H1 (cell line): ENCODE results near the gene RFX5. TPM values are rescaled to one million over a fixed set of nuclear protein-coding genes. Genes with fewer than 3 reads are reported as not detected.

Source experiments
- CTCF ChIA-PET: fragments of 300-600 bp; sonication (Branson Sonifier 250); formaldehyde crosslinking; loops from one replicate; lab custom pipeline; 2021; ENCODE audit not compliant: partially characterized antibody; lab: Charles Lee
- POLR2A ChIA-PET: fragments of 300-600 bp; sonication (Branson Sonifier 250); formaldehyde crosslinking; loops from one replicate; lab custom pipeline; 2021; ENCODE audit warnings: inconsistent platforms; ENCODE audit not compliant: partially characterized antibody; lab: Charles Lee
- DNase-seq, 2 experiments: peaks; one replicate each; pipeline versions ENCODE4 v3.0.0 to v3.0.0-alpha.2; 2010 to 2022; ENCODE audit warnings: low spot score in 2 of 2, low read depth in 1 of 2, mixed read lengths in 1 of 2
- FAIRE-seq: peaks from 2 replicates; lab custom pipeline; 2011; peaks lifted over from hg19 to GRCh38; lab: Jason Lieb, UNC
- H2AFZ ChIP-seq: 2 replicates; pipeline ENCODE4 v1.8.1; 2012; ENCODE audit warnings: low read length, inconsistent platforms
- H2AK5ac ChIP-seq: 2 replicates; pipeline ENCODE4 v1.6.1; 2013; ENCODE audit warnings: low read depth, low read length
- H2BK120ac ChIP-seq: replicated peaks from 2 replicates; pipeline ENCODE3; 2013; ENCODE audit warnings: low read depth, low read length, inconsistent platforms
- H2BK12ac ChIP-seq: 2 replicates; pipeline ENCODE4 v1.6.1; 2013; ENCODE audit warnings: low read depth, low read length
- H2BK15ac ChIP-seq: 2 replicates; pipeline ENCODE4 v1.6.1; 2013; ENCODE audit warnings: low read length
- H2BK20ac ChIP-seq: 2 replicates; pipeline ENCODE4 v1.6.1; 2013; ENCODE audit warnings: low read length
- H2BK5ac ChIP-seq: 2 replicates; pipeline ENCODE4 v1.6.1; 2013; ENCODE audit warnings: low read depth, low read length
- H3K14ac ChIP-seq: 2 replicates; pipeline ENCODE4 v1.6.1; 2013; ENCODE audit warnings: inconsistent platforms; ENCODE audit not compliant: insufficient read length
- H3K18ac ChIP-seq: 2 replicates; pipeline ENCODE4 v1.6.1; 2013; ENCODE audit warnings: low read length; ENCODE audit errors: extremely low read depth
- H3K23ac ChIP-seq: 2 replicates; pipeline ENCODE4 v1.6.1; 2013; ENCODE audit warnings: inconsistent platforms; ENCODE audit not compliant: insufficient read length
- H3K23me2 ChIP-seq: 2 replicates; pipeline ENCODE4 v1.6.1; 2013; ENCODE audit warnings: low read depth, low read length
- H3K27ac ChIP-seq: 2 replicates; pipeline ENCODE4 v1.6.1; 2011; ENCODE audit warnings: low read depth, low read length, inconsistent platforms
- H3K27me3 ChIP-seq, 4 experiments: replicated peaks in 1 of 4; 1 replicate in 1 of 4; 2 replicates in 3 of 4; pipeline versions ENCODE4 v1.6.1 to v1.8.1; 2011 to 2013; ENCODE audit warnings: low read length in 3 of 4, mild to moderate bottlenecking in 3 of 4, inconsistent platforms in 2 of 4, mixed read lengths in 2 of 4, moderate library complexity in 1 of 4; ENCODE audit not compliant: control insufficient read depth in 3 of 4, insufficient read depth in 3 of 4; ENCODE audit errors: extremely low read depth in 1 of 4
- H3K36me3 ChIP-seq, 4 experiments: 2 replicates each; pipeline versions ENCODE4 v1.6.1 to v1.8.1; 2011 to 2013; ENCODE audit warnings: mild to moderate bottlenecking in 4 of 4, low read length in 3 of 4, moderate library complexity in 2 of 4, control low read depth in 1 of 4, inconsistent platforms in 1 of 4; ENCODE audit not compliant: insufficient read depth in 4 of 4, control insufficient read depth in 2 of 4
- H3K4ac ChIP-seq: replicated peaks from 2 replicates; pipeline ENCODE3; 2013; ENCODE audit warnings: low read length, low read depth, mixed read lengths, inconsistent platforms; ENCODE audit not compliant: insufficient read length
- H3K4me1 ChIP-seq, 4 experiments: replicated peaks in 1 of 4; 1 replicate in 1 of 4; 2 replicates in 3 of 4; pipeline versions ENCODE4 v1.6.1 to v1.8.1; 2011 to 2013; ENCODE audit warnings: low read length in 3 of 4, inconsistent platforms in 2 of 4, mixed read lengths in 1 of 4; ENCODE audit not compliant: insufficient read depth in 4 of 4, control insufficient read depth in 3 of 4
- H3K4me2 ChIP-seq, 2 experiments: 2 replicates each; pipeline versions ENCODE4 v1.6.1 to v1.8.1; 2011 to 2013; ENCODE audit warnings: low read depth in 2 of 2, low read length in 2 of 2, control low read depth in 1 of 2, inconsistent platforms in 1 of 2, mild to moderate bottlenecking in 1 of 2; ENCODE audit not compliant: insufficient read depth in 1 of 2
- H3K4me3 ChIP-seq, 4 experiments: fragments of 200-600, 300-600 bp in 1 of 4; sonication (generic), shearing (Covaris generic), sonication (Bioruptor Twin) in 1 of 4; 2 replicates each; pipeline versions ENCODE4 v1.5.1 to v1.8.1; 2011 to 2016; ENCODE audit warnings: low read length in 4 of 4, low read depth in 3 of 4, control low read depth in 2 of 4, inconsistent platforms in 2 of 4, mild to moderate bottlenecking in 2 of 4, mixed read lengths in 1 of 4, moderate library complexity in 1 of 4; ENCODE audit not compliant: insufficient read depth in 2 of 4; ENCODE audit errors: extremely low read depth in 1 of 4
- H3K56ac ChIP-seq: replicated peaks from 2 replicates; pipeline ENCODE3; 2013; ENCODE audit warnings: low read depth, mild to moderate bottlenecking, mixed read lengths, low read length, inconsistent platforms; ENCODE audit not compliant: insufficient read length
- H3K79me1 ChIP-seq: 2 replicates; pipeline ENCODE4 v1.6.1; 2013; ENCODE audit warnings: low read depth, low read length, control low read depth
- H3K79me2 ChIP-seq, 2 experiments: 2 replicates each; pipeline versions ENCODE4 v1.6.1 to v1.8.1; 2012 to 2013; ENCODE audit warnings: low read length in 2 of 2, mild to moderate bottlenecking in 2 of 2, inconsistent platforms in 1 of 2; ENCODE audit not compliant: insufficient read depth in 2 of 2, control insufficient read depth in 1 of 2
- H3K9ac ChIP-seq, 4 experiments: replicated peaks in 1 of 4; 1 replicate in 1 of 4; 2 replicates in 3 of 4; pipeline versions ENCODE4 v1.6.1 to v1.8.1; 2011 to 2013; ENCODE audit warnings: low read depth in 3 of 4, low read length in 3 of 4, control low read depth in 2 of 4, mild to moderate bottlenecking in 2 of 4, moderate library complexity in 2 of 4, inconsistent platforms in 1 of 4; ENCODE audit errors: extremely low read depth in 1 of 4
- H3K9me3 ChIP-seq, 2 experiments: 2 replicates each; pipeline versions ENCODE4 v1.6.1 to v1.8.1; 2012 to 2013; ENCODE audit warnings: mild to moderate bottlenecking in 2 of 2, moderate library complexity in 2 of 2, control low read depth in 1 of 2, inconsistent platforms in 1 of 2, low read depth in 1 of 2, low read length in 1 of 2, mixed read lengths in 1 of 2; ENCODE audit not compliant: insufficient read depth in 2 of 2
- H4K20me1 ChIP-seq, 2 experiments: replicated peaks in 1 of 2; 2 replicates each; pipeline versions ENCODE3 to v1.8.1; 2011 to 2013; ENCODE audit warnings: inconsistent platforms in 2 of 2, low read length in 2 of 2, mild to moderate bottlenecking in 1 of 2; ENCODE audit not compliant: insufficient read depth in 2 of 2, control insufficient read depth in 1 of 2
- H4K5ac ChIP-seq: 2 replicates; pipeline ENCODE4 v1.6.1; 2013; ENCODE audit warnings: low read length, low read depth, mixed read lengths, inconsistent platforms; ENCODE audit not compliant: insufficient read length
- H4K8ac ChIP-seq: 2 replicates; pipeline ENCODE4 v1.8.0; 2013; ENCODE audit warnings: mild to moderate bottlenecking, moderate library complexity, low read length, inconsistent platforms; ENCODE audit not compliant: insufficient read depth; ENCODE audit errors: extremely low read depth
- H4K91ac ChIP-seq: replicated peaks from 2 replicates; pipeline ENCODE3; 2013; ENCODE audit warnings: low read length, mixed read lengths, inconsistent platforms; ENCODE audit not compliant: insufficient read length
- GABPA ChIP-seq: IDR thresholded peaks from 2 replicates; pipeline ENCODE4 v1.6.1; 2011; ENCODE audit warnings: mild to moderate bottlenecking, low read length, moderate library complexity, borderline replicate concordance; ENCODE audit not compliant: insufficient read depth
- HDAC6 ChIP-seq: IDR thresholded peaks from one replicate; pipeline ENCODE4 v1.7.1; 2012; ENCODE audit warnings: low read depth, mild to moderate bottlenecking, inconsistent platforms, low read length, moderate library complexity
- MAFK ChIP-seq: IDR thresholded peaks from 2 replicates; pipeline ENCODE4 v1.6.1; 2012; ENCODE audit warnings: low read depth, mild to moderate bottlenecking, improper control_type of control experiment, low read length
- NRF1 ChIP-seq: IDR thresholded peaks from 2 replicates; pipeline ENCODE4 v1.6.1; 2011; ENCODE audit warnings: mild to moderate bottlenecking, low read depth, low read length, improper control_type of control experiment
- RNF2 ChIP-seq: fragments of 200-900, 300-1000 bp; sonication (generic); IDR thresholded peaks from 2 replicates; pipeline ENCODE4 v1.7.1; 2016; ENCODE audit warnings: borderline replicate concordance, low read depth, mild to moderate bottlenecking, antibody characterized with exemption, low read length; ENCODE audit not compliant: poor library complexity, severe bottlenecking; ENCODE audit errors: missing control alignments
- SAP30 ChIP-seq: fragments of 300-600 bp; sonication (generic); IDR thresholded peaks from 2 replicates; pipeline ENCODE4 v1.7.1; 2012; ENCODE audit warnings: low read length, moderate library complexity, mild to moderate bottlenecking, inconsistent platforms; ENCODE audit not compliant: insufficient read depth, insufficient replicate concordance
- SUZ12 ChIP-seq: fragments of 200-600 bp; sonication (generic); IDR thresholded peaks from 2 replicates; pipeline ENCODE4 v1.6.1; 2012; ENCODE audit warnings: mild to moderate bottlenecking, inconsistent platforms, low read length, moderate library complexity, mixed read lengths
- TAF7 ChIP-seq: optimal IDR thresholded peaks from 2 replicates; pipeline ENCODE3; 2011; ENCODE audit warnings: low read depth, mild to moderate bottlenecking, inconsistent platforms, low read length, moderate library complexity, borderline replicate concordance
- WGBS, 2 experiments: shearing (Covaris generic) in 1 of 2; methylation state at CpG; one replicate each; pipeline versions ENCODE4 v1.1.6 to v1.1.7; 2013 to 2015; ENCODE audit warnings: low lambda C conversion rate in 2 of 2, mixed read lengths in 2 of 2, inconsistent platforms in 1 of 2, low coverage in 1 of 2, missing lambda C conversion rate in 1 of 2; ENCODE audit not compliant: insufficient replicate concordance in 2 of 2, insufficient coverage in 1 of 2, insufficient read length in 1 of 2; ENCODE audit errors: extremely low coverage in 1 of 2, missing lambda C conversion rate in 1 of 2; 5-methylcytosine and 5-hydroxymethylcytosine counted together
- polyA plus RNA-seq, 7 experiments: library from polyadenylated mRNA; depleted of rRNA in 3 of 7; stranded (reverse) in 5 of 7; unstranded in 2 of 7; fragments of >200 nt in 5 of 7; fragments of 200-250 nt in 2 of 7; gene quantifications; 1 replicate in 5 of 7; 2 replicates in 1 of 7; 4 replicates in 1 of 7; pipeline versions ENCODE4 v1.2.1 to v1.2.3, GENCODE V29; 2011 to 2013; ENCODE audit warnings: missing spikeins in 2 of 7, mixed read lengths in 2 of 7
- total RNA-seq: library from RNA; stranded (reverse); fragmentation: NEBNext Ultra II Directional; extraction: Animal tissue kit (Norgen Biotek cat#: 25700); gene quantifications from 2 replicates; pipeline ENCODE4 v1.2.1, GENCODE V29; 2021
- TF ChIP-seq, protein P1 (sequence below), 3 experiments: IDR thresholded peaks; 1 replicate in 2 of 3; 2 replicates in 1 of 3; pipeline versions ENCODE4 v1.5.1 to v1.6.1; 2011; ENCODE audit warnings: low read length in 3 of 3, mild to moderate bottlenecking in 3 of 3, inconsistent platforms in 2 of 3, low read depth in 1 of 3, moderate library complexity in 1 of 3; ENCODE audit not compliant: insufficient read depth in 1 of 3; ENCODE audit errors: control extremely low read depth in 1 of 3

Gene RFX5
- total and polyA plus RNA-seq, 2 of the 8 experiments (the other 6 are each of a cell fraction or from before 2014, with no cell fraction given): 27.8 to 59.7 TPM

DNA sequence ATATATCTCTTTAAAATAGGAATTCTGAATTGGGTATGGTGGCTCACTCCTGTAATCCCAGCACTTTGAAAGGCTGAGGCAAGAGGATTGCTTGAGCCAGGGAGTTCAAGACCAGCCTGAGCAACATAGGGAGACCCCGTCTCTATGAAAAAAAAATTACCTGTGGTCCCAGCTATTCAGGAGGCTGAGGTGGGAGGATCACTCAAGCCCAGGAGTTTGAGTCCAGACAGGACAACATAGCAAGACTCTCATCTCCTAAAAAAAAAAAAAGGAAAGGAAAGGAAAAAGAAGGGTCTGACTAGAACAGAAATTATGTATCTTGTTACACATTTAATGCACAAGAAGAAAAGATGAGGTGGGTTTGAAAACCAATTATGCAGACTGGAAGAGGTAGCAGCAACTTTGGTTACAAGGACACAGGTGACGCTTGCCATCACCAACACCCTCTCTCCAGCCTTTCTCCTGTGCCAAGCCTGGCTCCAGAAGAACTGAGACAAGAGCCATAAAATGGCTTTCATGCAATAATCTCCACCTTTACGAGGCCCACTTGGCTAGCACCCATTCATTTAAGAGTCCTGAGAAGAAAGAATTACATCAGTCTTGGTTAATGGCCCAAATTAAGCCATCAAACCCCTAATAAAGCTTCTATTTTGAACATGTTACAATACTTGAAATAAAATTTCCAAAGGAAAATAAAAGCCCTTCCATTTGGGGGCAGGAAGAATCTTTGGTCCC lies 30.3 kb upstream of the RFX5 start:
- no peak overlapping the region for H3K56ac ChIP-seq
- WGBS, 2 experiments: 94% methylated on average over 3 of the region's 3 CpGs; no CpG with 5 or more reads in 1 of the 2 experiments
- no peaks in the 10 kb centered on the region for H3K36me3 ChIP-seq
- H2AK5ac ChIP-seq: no peak overlapping the region
- no peak overlapping the region for H2BK5ac ChIP-seq
- H3K79me1 ChIP-seq: no peaks in the 10 kb centered on the region
- no peak overlapping the region for H4K5ac ChIP-seq
- ChIA-PET POLR2A (interaction anchor here (0.6 kb wide), 1 partner anchor 58 kb away, joined by 3 read pairs; no protein-coding TSS in a partner anchor), CTCF (interaction anchor here (0.8 to 1.3 kb wide), 4 partner anchors 19 to 357 kb away, joined by 3 read pairs; no protein-coding TSS in a partner anchor)
- no peak for FAIRE-seq
- no peak for DNase-seq
- no peak overlapping the region for H2BK15ac ChIP-seq
- H3K27me3 ChIP-seq: no peaks in the 10 kb centered on the region
- H4K20me1 ChIP-seq: no peaks in the 10 kb centered on the region
- H3K23ac ChIP-seq: no peak overlapping the region
- H3K79me2 ChIP-seq: no peaks in the 10 kb centered on the region
- no peak overlapping the region for H2BK120ac ChIP-seq
- H3K9me3 ChIP-seq: no peaks in the 10 kb centered on the region
- no peak overlapping the region for H2AFZ ChIP-seq
- H3K4me3 ChIP-seq: no peak overlapping the region
- no peak overlapping the region for H3K9ac ChIP-seq
- no peak overlapping the region for H3K4me2 ChIP-seq
- no peak overlapping the region for H3K4ac ChIP-seq
- H2BK12ac ChIP-seq: no peak overlapping the region
- H3K14ac ChIP-seq: no peak overlapping the region
- H3K18ac ChIP-seq: no peak overlapping the region
- H4K91ac ChIP-seq: no peak overlapping the region
- no peak overlapping the region for H3K27ac ChIP-seq
- H3K23me2 ChIP-seq: peaks cover 2% of the 10 kb centered on the region; the same call in 1 of the 2 replicates
- peaks cover 0 to 4% (median 2%) of the 10 kb centered on the region in 4 experiments; a peak in 2 of 7 replicates for H3K4me1 ChIP-seq
- no peak overlapping the region for H2BK20ac ChIP-seq
- H4K8ac ChIP-seq: no peak overlapping the region
- no peak for TF ChIP-seq NRF1
- TF ChIP-seq, protein P1, sequence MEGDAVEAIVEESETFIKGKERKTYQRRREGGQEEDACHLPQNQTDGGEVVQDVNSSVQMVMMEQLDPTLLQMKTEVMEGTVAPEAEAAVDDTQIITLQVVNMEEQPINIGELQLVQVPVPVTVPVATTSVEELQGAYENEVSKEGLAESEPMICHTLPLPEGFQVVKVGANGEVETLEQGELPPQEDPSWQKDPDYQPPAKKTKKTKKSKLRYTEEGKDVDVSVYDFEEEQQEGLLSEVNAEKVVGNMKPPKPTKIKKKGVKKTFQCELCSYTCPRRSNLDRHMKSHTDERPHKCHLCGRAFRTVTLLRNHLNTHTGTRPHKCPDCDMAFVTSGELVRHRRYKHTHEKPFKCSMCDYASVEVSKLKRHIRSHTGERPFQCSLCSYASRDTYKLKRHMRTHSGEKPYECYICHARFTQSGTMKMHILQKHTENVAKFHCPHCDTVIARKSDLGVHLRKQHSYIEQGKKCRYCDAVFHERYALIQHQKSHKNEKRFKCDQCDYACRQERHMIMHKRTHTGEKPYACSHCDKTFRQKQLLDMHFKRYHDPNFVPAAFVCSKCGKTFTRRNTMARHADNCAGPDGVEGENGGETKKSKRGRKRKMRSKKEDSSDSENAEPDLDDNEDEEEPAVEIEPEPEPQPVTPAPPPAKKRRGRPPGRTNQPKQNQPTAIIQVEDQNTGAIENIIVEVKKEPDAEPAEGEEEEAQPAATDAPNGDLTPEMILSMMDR (IDR thresholded peaks at IDR 0.05; ENCODE audit: control extremely low read depth in 1 of 3, insufficient read depth in 1 of 3, low read depth in 1 of 3, low read length in 3 of 3): no peak
- TF ChIP-seq SUZ12: no peak
- no peak for TF ChIP-seq MAFK
- no peak for TF ChIP-seq SAP30
- TF ChIP-seq HDAC6: no peak
- TF ChIP-seq TAF7: no peak
- TF ChIP-seq GABPA: no peak
- no peak for TF ChIP-seq RNF2
